ENCODE results near the gene GPR65. TPM values are rescaled to one million over a fixed set of nuclear protein-coding genes. Genes with fewer than 3 reads are reported as not detected.

GPR65 gene
- total RNA-seq, 1 experiment from 2014 or later: not detected

- Histone ChIP-seq H3K27ac (no peak overlapping the region), H3K4me3 (no peak overlapping the region), H3K9me3 (ENCODE audit: insufficient read depth, low read depth) (no peaks in the 10 kb centered on the region), H3K79me2 (ENCODE audit: low read depth) (no peaks in the 10 kb centered on the region), H3K4me2 (no peak overlapping the region), H3K27me3 (ENCODE audit: insufficient read depth, low read depth) (no peaks in the 10 kb centered on the region), H2AFZ (no peak overlapping the region), H3F3A (ENCODE audit: insufficient read depth, low read depth) (no peaks in the 10 kb centered on the region), H3K4me1 (replicated peaks; ENCODE audit: insufficient read depth) (no peaks in the 10 kb centered on the region), H3K36me3 (ENCODE audit: low read depth) (no peaks in the 10 kb centered on the region), H3K9me2 (ENCODE audit: insufficient read depth) (no peaks in the 10 kb centered on the region), H4K20me1 (ENCODE audit: insufficient read depth) (no peaks in the 10 kb centered on the region)
- intact Hi-C loops (cut with micrococcal nuclease; ENCODE audit: unreplicated experiment): no loop called here
- TF ChIP-seq CTCF (conservative IDR thresholded peaks at IDR 0.05) (no peak), EZH2 (IDR thresholded peaks at IDR 0.05; ENCODE audit: low read depth) (no peak)
- CTCF ChIA-PET: no interaction called here
- no peak for DNase-seq
- POLR2A ChIA-PET (ENCODE audit: unreplicated experiment): no interaction called here
- no TSS peak for BruUV-seq (replicated peaks)
These were observed 58.9 kb downstream of the GPR65 start for GRCh38 chr14:88063811-88064210.

Other genes starting within 250 kb of the GPR65 start
- gene GALC, start 12.0 kb upstream of the GPR65 start, total RNA-seq (2021): 2.0 and 4.2 TPM in 2 replicates

Measured in PC-9 (cell line).